ENCODE results near the gene NEO1.

NEO1 gene

GRCh38 chr15:73331991-73332925 is 280.0 kb downstream of the NEO1 start:
- DNase-seq, result no peak

GRCh38 chr15:73333001-73333400 is 280.7 kb downstream of the NEO1 start:
- no peak for DNase-seq

DNA sequence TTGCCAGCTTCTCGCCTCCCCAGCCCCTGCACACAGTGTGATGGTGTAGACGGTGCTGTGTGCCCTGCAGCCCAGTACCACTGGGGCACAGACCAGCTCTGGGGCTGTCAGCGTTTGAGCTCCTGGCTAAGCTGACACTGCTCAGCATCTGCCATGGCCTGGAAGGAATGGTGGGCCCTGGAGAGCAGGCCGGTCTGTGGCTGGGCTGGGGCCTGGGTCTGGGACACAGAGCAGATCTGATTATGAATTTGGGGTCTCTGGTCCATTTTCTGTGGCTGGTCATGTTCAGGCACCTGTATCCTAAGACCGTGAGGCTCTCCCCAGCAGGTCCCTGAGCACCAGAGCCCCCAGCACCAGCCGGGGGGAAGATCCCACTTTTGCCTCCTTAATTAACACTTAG is 281.8 kb downstream of the NEO1 start:
- no peak for DNase-seq

DNA sequence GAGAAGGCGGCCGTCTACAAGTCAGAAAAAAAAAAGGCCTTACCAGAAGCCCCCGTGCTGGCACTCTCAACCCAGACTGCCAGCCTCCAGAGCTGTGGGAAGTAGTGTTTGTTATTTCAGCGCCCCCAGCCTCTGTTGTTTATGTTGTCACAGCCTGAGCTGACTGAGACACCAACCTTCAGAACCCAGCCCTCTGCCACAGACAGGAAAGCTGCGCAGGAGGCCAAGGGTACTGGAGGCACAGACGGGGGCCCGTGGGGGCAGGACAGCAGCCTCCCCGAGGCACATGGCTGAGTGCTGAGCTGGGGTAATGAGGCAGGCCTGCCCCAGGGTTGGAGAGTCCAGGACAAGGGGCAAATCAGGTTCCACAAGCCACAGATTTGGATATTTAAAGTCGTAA is 282.8 kb downstream of the NEO1 start:
- DNase-seq, result no peak

DNA sequence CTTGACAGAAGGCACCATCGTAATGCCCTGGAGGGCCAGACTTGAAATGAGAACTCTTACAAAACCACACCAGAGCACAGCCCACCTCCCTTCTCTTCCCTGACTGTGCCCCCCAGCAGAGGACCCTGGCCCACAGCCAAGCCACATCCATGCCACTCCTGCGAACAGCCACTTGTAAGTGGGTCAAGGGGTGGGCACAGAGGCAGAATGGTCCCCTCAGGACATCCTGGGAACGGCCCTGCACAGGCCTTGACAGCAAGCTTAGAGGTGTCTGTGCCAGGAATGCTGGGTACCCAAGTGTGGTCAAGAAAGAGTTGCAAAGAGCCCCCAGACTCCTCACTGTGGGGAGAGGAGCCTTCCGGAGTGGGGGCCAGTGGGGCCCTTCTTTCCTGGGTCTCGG is 283.2 kb downstream of the NEO1 start:
- DNase-seq, result no peak

GRCh38 chr15:73336756-73337155 is 284.5 kb downstream of the NEO1 start:
- no peak for DNase-seq

DNA sequence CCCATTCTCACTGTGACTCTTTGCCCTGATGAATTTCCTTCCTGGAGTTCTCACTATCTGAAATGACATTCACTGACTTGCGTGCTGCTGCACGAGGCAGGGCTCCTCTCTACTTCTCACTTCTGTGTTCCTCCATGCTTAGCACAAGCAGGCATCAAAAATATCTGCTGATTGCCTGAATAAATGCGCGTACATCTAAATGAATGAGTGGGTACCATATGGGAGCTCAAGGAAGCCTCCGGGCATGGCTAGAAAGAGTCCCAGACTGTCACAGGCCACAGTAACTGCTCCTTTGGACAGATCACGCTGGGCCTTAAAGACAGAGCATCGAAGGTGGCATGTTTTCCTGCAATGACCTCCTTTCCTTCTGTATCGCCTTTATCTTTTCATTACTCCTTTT is 284.9 kb downstream of the NEO1 start:
- no peak for DNase-seq

- DNase-seq, result no peak
These were observed 285.8 kb downstream of the NEO1 start for GRCh38 chr15:73338058-73338457.

GRCh38 chr15:73338606-73339374 is 286.5 kb downstream of the NEO1 start:
- no peak for DNase-seq

GRCh38 chr15:73340502-73341192 is 288.4 kb downstream of the NEO1 start:
- no peak for DNase-seq

- DNase-seq, result no peak
These were observed 289.8 kb downstream of the NEO1 start for GRCh38 chr15:73341886-73342600.

GRCh38 chr15:73344056-73344455 is 291.8 kb downstream of the NEO1 start:
- no peak for DNase-seq

DNA sequence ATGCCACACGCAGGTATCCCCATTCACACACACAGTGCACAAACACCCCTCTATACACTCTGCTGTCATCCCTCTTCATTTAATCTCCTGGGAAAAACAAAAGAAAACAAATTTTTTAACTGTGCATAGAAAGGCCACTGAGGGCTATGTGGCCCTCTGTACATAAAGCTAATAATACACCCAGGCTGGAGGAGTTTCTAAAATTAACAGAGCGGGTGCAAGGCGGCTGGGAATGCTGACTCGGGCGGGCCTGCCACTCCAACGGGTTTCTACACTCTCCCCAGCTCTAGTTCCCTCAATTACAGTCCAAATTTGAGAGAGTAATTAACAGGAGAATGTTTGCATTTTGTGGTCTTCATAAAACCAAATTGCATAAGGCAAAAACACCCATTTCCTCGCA is 293.4 kb downstream of the NEO1 start:
- DNase-seq, result no peak

- peak; percentile 56 for DNase-seq
These were observed 294.6 kb downstream of the NEO1 start for GRCh38 chr15:73346735-73347312.

- no peak for DNase-seq
These were observed 296.9 kb downstream of the NEO1 start for GRCh38 chr15:73349191-73349590.

DNA sequence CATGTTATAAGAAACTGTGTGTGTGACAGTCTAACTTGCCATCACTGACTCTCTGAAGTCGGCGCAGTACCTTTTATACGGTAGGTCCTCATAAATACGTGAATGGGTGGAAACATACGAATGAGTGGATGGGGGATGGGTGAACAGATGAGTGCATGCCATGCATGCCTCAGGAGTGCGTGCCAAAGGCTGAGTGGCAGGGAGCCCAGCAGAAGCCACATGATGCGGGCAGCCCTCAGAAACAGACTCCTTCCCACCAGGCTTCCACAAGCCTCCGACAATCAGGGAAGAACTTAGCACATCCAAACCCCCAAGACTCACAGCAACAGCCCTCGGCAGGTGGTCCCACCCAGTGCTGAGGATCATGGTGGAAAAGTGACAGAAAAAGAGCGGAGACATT is 299.8 kb downstream of the NEO1 start:
- no peak for DNase-seq

GRCh38 chr15:73353734-73354133 is 301.5 kb downstream of the NEO1 start:
- DNase-seq, result no peak

- DNase-seq, result no peak
These were observed 302.0 kb downstream of the NEO1 start for GRCh38 chr15:73354241-73354640.
